Gastroesophageal sphincter (tissue), 3 donors: ENCODE data around the gene ANKRD17.

ENCODE experiments used
- POLR2A ChIP-seq, 2 donors: fragments of 450-650 bp; IDR thresholded peaks; one replicate each; pipeline ENCODE4 v1.6.1; 2017; ENCODE audit warnings: antibody characterized with exemption in 2 of 2, mild to moderate bottlenecking in 2 of 2, moderate library complexity in 1 of 2
- TF ChIP-seq, protein P1 (sequence below), 4 experiments: fragments of 200-600 bp in 2 of 4; fragments of 450-650 bp in 2 of 4; sonication (generic) in 1 of 4; IDR thresholded peaks; one replicate each; pipeline ENCODE4 v1.5.1; 2017 to 2019; ENCODE audit warnings: antibody characterized with exemption in 4 of 4, mild to moderate bottlenecking in 2 of 4, moderate library complexity in 2 of 4

DNA sequence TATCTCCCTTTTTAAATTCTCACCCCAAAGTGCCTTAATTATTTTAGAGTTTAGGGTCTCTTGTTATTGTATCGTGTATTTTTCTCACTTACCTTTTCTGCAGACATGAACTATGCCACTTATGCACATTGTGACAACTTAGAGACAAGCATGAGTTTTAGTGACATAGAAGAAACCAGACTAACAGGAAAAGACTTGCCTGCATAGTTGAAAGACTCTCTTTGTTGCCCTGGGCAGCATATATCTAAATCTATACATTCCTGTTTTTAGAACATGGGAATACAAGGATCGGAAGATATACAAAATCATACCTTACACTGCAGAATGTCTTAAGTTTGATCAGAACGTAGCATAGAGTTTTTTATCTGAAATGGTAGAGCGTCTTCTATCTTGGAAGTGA is 45.1 kb upstream of the ANKRD17 start:
- TF ChIP-seq, protein P1, sequence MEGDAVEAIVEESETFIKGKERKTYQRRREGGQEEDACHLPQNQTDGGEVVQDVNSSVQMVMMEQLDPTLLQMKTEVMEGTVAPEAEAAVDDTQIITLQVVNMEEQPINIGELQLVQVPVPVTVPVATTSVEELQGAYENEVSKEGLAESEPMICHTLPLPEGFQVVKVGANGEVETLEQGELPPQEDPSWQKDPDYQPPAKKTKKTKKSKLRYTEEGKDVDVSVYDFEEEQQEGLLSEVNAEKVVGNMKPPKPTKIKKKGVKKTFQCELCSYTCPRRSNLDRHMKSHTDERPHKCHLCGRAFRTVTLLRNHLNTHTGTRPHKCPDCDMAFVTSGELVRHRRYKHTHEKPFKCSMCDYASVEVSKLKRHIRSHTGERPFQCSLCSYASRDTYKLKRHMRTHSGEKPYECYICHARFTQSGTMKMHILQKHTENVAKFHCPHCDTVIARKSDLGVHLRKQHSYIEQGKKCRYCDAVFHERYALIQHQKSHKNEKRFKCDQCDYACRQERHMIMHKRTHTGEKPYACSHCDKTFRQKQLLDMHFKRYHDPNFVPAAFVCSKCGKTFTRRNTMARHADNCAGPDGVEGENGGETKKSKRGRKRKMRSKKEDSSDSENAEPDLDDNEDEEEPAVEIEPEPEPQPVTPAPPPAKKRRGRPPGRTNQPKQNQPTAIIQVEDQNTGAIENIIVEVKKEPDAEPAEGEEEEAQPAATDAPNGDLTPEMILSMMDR (IDR thresholded peaks at IDR 0.05) = no peak
- no peak for TF ChIP-seq POLR2A (IDR thresholded peaks at IDR 0.05)
